Measurements from ENCODE around the gene PDZD2.

GRCh38 chr5:31613651-31614050 lies 25.3 kb upstream of the PDZD2 start:
- no peak for TF ChIP-seq CTCF (IDR thresholded peaks at IDR 0.05)
- no peak for TF ChIP-seq POLR2A (IDR thresholded peaks at IDR 0.05)
- TF ChIP-seq EP300 (IDR thresholded peaks at IDR 0.05) = no peak
- no peak for TF ChIP-seq POLR2AphosphoS5 (IDR thresholded peaks at IDR 0.05)

All from sigmoid colon (tissue), 4 donors.